Transverse colon (tissue), 4 donors: ENCODE measurements around the gene MTX2. TPM values are rescaled to one million over a fixed set of nuclear protein-coding genes. Genes with fewer than 3 reads are reported as not detected.

Source experiments
- DNase-seq: peaks from one replicate; pipeline ENCODE4 v3.0.0-alpha.2; 2019
- H3K27ac ChIP-seq, 4 donors: fragments of 200-600 bp; sonication (generic); 2 replicates each; pipeline ENCODE4 v1.5.1; 2016 to 2018; ENCODE audit warnings: inconsistent platforms in 4 of 4
- H3K27me3 ChIP-seq: fragments of 200-600 bp; sonication (generic); 2 replicates; pipeline ENCODE4 v1.5.1; 2017; ENCODE audit warnings: inconsistent platforms
- H3K36me3 ChIP-seq, 4 donors: fragments of 200-600 bp; sonication (generic); 2 replicates each; pipeline ENCODE4 v1.5.1; 2017 to 2019; ENCODE audit warnings: inconsistent platforms in 4 of 4
- H3K4me1 ChIP-seq, 4 donors: fragments of 200-600 bp; sonication (generic); 2 replicates each; pipeline ENCODE4 v1.5.1; 2017 to 2020; ENCODE audit warnings: inconsistent platforms in 4 of 4
- H3K4me3 ChIP-seq, 4 donors: fragments of 200-600 bp; sonication (generic); 1 replicate in 1 of 4; 2 replicates in 3 of 4; pipeline versions ENCODE4 v1.5.1 to v1.6.1; 2017 to 2019; ENCODE audit warnings: inconsistent platforms in 4 of 4
- H3K9me3 ChIP-seq, 2 donors: fragments of 200-600 bp; sonication (generic); 2 replicates each; pipeline ENCODE4 v1.5.1; 2017 to 2019; ENCODE audit warnings: inconsistent platforms in 2 of 2
- EP300 ChIP-seq: sonication (generic); formaldehyde crosslinking; IDR thresholded peaks from one replicate; pipeline ENCODE4 v1.6.1; 2017; ENCODE audit warnings: antibody characterized with exemption, low read depth
- POLR2A ChIP-seq: fragments of 450-650 bp; IDR thresholded peaks from one replicate; pipeline ENCODE4 v1.6.1; 2016; ENCODE audit warnings: antibody characterized with exemption, mild to moderate bottlenecking, moderate library complexity
- POLR2AphosphoS5 ChIP-seq, 3 donors: sonication (generic); formaldehyde crosslinking; IDR thresholded peaks; one replicate each; pipeline ENCODE4 v1.6.1; 2016; ENCODE audit warnings: antibody characterized with exemption in 3 of 3
- WGBS, 2 donors: methylation state at CpG; one replicate each; pipeline ENCODE4 v1.1.5; 2018; ENCODE audit warnings: low coverage in 1 of 2; 5-methylcytosine and 5-hydroxymethylcytosine counted together
- in situ Hi-C, 4 donors: fragments of 200-750 bp; cut with MboI; loops; one replicate each; pipeline versions ENCODE4 v1.15.0 to v1.15.1; 2017; ENCODE audit warnings: low sequenced_read_pairs in 3 of 4, low pct_ligation_motif_present in 1 of 4, low pct_unique_long_range_greater_than_20kb in 1 of 4
- intact Hi-C: fragments of 100-400 bp; cut with DNase I; formaldehyde crosslinking; loops from one replicate; pipeline ENCODE4 v1.15.1; 2023; ENCODE audit warnings: low total_unique reads
- total RNA-seq, 4 donors: library from RNA; depleted of rRNA; stranded (reverse); fragments of >200 nt; gene quantifications; one replicate each; pipeline ENCODE4 v1.1.0, GENCODE V29; 2016
- TF ChIP-seq, protein P1 (sequence below), 5 experiments: fragments of 200-600 bp in 3 of 5; fragments of 450-650 bp in 2 of 5; sonication (generic) in 3 of 5; IDR thresholded peaks; 1 replicate in 2 of 5; 2 replicates in 3 of 5; pipeline ENCODE4 v1.5.1; 2016 to 2017; ENCODE audit warnings: antibody characterized with exemption in 5 of 5, inconsistent platforms in 3 of 5, mild to moderate bottlenecking in 2 of 5, moderate library complexity in 1 of 5

The MTX2 gene
- total RNA-seq, 4 donors from 2014 or later: 3.8 to 43.6 (median 28.6) TPM

DNA sequence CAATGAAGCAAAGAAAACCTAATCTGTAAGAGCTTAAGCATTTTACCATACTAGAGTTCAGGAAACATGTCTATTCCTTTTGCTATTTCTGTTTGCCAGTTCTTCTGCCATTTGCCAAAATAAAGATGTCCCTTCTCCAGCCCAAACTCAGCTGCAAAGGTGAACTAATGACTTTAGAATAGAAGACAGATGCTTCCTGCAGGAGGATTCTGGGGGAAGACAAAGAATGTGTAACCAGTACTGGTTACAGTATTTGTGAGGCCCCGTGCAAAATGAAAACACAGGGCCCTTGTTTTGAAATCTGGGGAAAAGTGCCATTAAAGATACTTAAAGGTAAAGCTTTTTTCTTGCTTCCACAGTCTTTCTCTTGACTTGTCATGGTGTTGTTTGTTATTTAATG lies 34.3 kb upstream of the MTX2 start:
- Histone ChIP-seq H3K36me3 (no peaks in the 10 kb centered on the region), H3K4me3 (no peak overlapping the region), H3K27ac (no peak overlapping the region), H3K27me3 (peaks cover 5% of the 10 kb centered on the region), H3K4me1 (no peaks in the 10 kb centered on the region), H3K9me3 (no peaks in the 10 kb centered on the region)
- TF ChIP-seq, protein P1, sequence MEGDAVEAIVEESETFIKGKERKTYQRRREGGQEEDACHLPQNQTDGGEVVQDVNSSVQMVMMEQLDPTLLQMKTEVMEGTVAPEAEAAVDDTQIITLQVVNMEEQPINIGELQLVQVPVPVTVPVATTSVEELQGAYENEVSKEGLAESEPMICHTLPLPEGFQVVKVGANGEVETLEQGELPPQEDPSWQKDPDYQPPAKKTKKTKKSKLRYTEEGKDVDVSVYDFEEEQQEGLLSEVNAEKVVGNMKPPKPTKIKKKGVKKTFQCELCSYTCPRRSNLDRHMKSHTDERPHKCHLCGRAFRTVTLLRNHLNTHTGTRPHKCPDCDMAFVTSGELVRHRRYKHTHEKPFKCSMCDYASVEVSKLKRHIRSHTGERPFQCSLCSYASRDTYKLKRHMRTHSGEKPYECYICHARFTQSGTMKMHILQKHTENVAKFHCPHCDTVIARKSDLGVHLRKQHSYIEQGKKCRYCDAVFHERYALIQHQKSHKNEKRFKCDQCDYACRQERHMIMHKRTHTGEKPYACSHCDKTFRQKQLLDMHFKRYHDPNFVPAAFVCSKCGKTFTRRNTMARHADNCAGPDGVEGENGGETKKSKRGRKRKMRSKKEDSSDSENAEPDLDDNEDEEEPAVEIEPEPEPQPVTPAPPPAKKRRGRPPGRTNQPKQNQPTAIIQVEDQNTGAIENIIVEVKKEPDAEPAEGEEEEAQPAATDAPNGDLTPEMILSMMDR (IDR thresholded peaks at IDR 0.05): no peak
- no peak for TF ChIP-seq POLR2A
- intact Hi-C loops: no loop called here
- WGBS, 2 donors: 38 to 44% methylated on average over 1 of the region's 1 CpG
- DNase-seq: no peak
- in situ Hi-C loops: no loop called here

DNA sequence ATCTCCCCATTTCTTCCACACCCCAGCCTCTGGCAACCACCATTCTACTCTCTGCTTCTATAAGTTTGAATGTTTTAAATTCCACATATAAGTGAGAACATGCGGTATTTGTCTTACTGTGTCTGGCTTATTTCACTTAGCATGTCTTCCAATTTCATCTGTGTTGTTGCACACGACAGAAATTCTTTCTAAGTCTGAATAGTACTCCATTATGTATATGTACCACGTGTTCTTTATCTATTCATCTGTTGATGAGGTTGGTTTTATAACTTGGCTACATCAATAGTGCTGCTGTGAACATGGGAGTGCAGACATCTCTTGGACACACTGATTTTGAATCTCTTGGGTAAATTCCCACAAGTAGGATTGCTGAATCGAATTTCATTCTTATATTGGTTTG lies 31.8 kb upstream of the MTX2 start:
- no peaks in the 10 kb centered on the region for H3K4me1 ChIP-seq
- intact Hi-C loops: no loop called here
- no peak for DNase-seq
- no peaks in the 10 kb centered on the region for H3K9me3 ChIP-seq
- 56 to 67% methylated on average over 4 of the region's 4 CpGs for WGBS, 2 donors
- TF ChIP-seq, protein P1 (IDR thresholded peaks at IDR 0.05): no peak
- TF ChIP-seq POLR2AphosphoS5 (IDR thresholded peaks at IDR 0.05): no peak
- no peak for TF ChIP-seq POLR2A
- no peak for TF ChIP-seq EP300
- no peak overlapping the region for H3K27ac ChIP-seq
- no peaks in the 10 kb centered on the region for H3K27me3 ChIP-seq
- no peaks in the 10 kb centered on the region for H3K36me3 ChIP-seq
- no peak overlapping the region for H3K4me3 ChIP-seq
- in situ Hi-C loops: no loop called here

DNA sequence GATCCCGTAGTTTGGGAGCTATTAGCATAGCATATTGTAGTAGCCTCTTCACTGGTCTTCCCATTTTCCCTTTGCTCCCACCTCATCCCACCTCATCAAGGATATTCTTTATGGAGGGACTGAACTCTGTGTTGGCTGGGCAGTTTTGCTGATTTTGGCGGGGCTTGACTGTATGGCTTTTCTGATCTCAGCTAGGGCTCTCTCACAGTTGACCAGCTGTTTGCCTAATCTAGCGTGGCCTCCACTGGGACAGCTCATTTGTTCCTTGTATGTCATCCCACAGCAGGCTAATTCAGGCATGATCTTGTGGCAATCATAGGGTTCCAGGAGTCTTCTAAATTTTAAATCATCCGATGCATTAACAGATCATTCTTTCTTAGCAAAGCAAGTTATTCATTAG lies 30.2 kb upstream of the MTX2 start:
- Histone ChIP-seq H3K4me1 (no peaks in the 10 kb centered on the region), H3K27ac (no peak overlapping the region), H3K9me3 (no peaks in the 10 kb centered on the region), H3K36me3 (no peaks in the 10 kb centered on the region), H3K4me3 (no peak overlapping the region), H3K27me3 (no peaks in the 10 kb centered on the region)
- in situ Hi-C loops (no loop called here), intact Hi-C loops (no loop called here)
- DNase-seq: no peak
- TF ChIP-seq POLR2A (no peak), POLR2AphosphoS5 (IDR thresholded peaks at IDR 0.05) (no peak), EP300 (no peak)
- TF ChIP-seq, protein P1 (IDR thresholded peaks at IDR 0.05): no peak
- WGBS, 2 donors: 84 to 91% methylated on average over 4 of the region's 4 CpGs

DNA sequence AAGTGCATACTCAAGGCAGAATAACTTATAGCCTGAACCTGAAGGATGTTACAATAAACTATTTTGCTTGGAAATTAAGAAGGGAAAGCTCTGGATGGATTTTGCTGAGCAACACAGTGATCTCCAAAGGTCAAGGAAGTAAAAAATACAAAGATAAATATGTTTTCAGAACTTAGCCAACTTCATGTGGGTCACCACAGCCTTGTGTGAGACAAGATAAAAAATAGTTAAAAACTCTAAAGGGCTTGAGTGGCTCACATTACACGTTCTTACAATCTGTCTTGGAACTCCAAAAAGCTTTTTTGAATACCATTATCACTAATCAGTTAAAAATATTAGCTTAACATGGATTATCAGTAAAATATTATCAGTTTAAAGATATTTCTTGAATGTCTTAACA lies 28.9 kb upstream of the MTX2 start:
- no peaks in the 10 kb centered on the region for H3K27me3 ChIP-seq
- H3K4me3 ChIP-seq: no peak overlapping the region
- no peak for DNase-seq
- no peaks in the 10 kb centered on the region for H3K36me3 ChIP-seq
- TF ChIP-seq POLR2A (no peak), POLR2AphosphoS5 (IDR thresholded peaks at IDR 0.05) (no peak), EP300 (no peak)
- TF ChIP-seq, protein P1 (IDR thresholded peaks at IDR 0.05): no peak
- H3K9me3 ChIP-seq: no peaks in the 10 kb centered on the region
- WGBS, 2 donors: 56 to 82% methylated on average over 1 of the region's 1 CpG
- in situ Hi-C loops: no loop called here
- no peak overlapping the region for H3K27ac ChIP-seq
- no peaks in the 10 kb centered on the region for H3K4me1 ChIP-seq
- intact Hi-C loops: no loop called here
